CD4-positive, alpha-beta T cell treated with Interleukin-4 for 4 hours (primary cell): Measurements from ENCODE around the gene SYNPR.

ENCODE experiments used
- DNase-seq: peaks from one replicate; pipeline ENCODE4 v3.0.0-alpha.2; 2020

The SYNPR gene

DNA sequence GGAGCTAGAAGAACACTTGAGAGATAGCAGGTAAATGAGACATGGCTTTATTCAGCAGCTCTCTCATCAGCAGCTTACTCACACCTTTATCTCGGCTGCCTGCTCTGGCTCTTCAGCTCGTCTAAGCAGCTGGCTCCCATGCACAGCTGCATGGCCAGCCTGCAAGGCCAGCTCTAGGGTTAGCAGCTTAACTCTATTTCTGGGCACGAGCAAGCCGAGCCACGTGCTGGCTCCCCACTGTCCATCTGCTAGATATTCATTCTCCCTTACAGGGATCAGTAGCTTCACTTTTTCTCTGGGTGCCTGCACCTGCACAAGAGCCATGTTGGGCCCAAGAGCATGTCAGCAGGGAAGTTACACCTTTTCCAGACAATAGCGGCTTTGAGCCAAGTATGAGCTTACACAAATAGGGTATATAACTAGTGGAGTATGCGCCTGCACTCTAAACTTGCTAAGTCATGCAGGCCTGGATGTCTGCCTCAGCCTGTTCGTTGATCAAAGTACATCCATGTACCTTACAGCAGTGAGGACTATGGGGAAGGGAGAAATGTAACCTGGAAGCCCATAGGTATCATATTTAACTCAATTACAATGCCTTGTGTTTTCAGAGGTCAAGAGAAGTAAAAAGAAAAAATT is 199.5 kb downstream of the SYNPR start:
- DNase-seq = no peak

DNA sequence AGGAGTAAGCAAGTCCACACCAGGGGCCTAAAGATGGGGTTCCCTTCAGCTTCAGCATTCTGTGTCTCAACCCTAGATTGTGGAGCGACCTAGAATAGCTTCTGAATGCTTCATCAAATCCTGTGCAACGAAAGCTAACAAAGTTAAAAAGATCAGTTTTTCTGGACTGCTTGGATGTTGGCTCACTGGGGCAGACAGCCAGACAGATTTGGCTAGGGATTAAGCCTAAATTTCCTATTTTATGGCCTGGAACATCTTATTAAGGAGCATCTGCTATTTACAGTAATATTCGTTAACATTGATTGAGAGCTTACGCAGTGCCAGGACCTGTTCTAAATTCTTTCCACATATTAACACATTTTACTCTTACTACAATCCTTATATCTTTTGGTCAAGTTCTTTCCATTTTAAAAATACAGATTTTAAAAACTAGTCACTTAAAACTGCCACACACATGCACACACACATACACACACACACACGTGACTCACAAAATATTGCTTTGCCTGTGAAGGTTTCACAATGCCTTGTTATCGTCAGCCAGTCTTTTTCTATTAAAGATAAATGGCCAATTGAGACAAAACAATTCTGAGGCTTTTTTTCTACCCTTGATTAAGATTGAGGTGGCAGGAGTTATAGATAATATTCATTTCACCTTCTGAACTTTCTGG is 201.0 kb downstream of the SYNPR start:
- no peak for DNase-seq

DNA sequence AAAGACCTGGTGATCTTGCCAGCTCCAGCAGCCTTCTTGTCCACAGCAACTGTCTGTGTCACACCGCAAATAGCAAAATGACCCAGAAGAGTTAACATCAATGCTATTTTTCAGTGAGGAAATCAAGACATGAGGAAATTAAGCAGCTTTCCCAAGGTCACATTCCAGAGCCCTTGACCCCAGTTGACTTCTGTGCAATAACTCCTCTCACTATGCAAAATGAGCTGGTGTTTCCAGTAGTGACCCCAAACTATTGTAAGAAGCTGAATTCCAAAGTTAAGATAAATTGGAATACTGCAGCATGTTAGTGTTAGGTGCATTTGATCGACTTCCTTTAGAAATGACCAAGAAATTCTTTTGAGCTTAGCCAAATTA is 201.5 kb downstream of the SYNPR start:
- no peak for DNase-seq

DNA sequence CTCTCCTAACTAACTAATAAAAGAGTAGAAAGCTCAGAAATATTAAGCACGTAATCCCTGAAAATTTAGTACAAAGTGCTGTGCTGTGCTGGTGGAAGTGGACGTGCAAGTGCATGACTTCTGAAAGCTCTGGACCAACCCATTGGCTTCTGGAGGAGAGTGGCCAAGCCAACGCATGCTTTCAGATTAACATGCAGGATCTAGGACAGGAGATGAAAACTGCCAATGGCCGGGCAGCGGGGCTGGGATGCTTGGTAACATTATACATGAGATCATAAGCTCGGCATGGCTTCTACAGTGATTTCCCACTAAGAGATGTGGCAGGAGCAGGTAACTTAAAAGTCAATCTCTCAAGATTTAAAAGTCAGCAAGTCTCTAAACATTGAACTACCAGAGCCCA is 203.5 kb downstream of the SYNPR start:
- no peak for DNase-seq

DNA sequence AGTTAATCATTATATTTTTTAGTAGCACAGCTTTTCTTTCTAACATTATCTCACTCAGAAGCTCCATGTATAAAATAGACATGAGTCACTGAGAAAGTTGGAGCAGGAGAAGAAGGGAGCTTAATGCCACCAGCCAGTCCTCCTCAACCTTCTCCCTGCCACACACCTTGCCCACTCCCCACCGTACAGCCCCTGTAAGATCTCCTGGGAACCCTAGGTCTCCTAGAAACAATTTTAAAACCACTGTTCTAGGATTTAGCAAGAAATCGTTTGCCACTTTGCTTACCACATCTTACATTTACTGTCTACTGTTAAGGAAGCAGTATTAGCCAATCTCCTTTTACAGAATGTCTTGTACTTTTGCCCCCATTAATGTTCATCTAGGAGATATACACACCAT is 204.2 kb downstream of the SYNPR start:
- no peak for DNase-seq

DNA sequence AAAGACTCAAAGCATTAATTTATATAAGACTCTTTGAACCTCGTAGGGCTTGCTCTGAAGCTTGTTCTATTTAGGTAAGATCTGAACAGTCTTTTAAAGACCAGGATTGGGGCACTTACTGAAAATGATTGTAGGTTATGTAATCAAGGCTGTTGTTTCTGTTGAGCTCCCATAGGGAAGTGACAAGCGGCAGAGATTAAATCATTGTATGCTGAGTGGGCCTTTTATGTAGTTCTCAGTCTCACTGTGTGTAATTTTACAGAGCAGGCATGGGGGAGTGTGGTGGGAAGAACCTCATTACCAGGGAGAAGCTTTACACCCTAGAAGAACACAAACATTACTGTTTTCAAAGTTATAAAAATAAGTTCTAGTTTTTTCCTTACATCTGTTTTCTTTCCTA is 214.4 kb downstream of the SYNPR start:
- no peak for DNase-seq

DNA sequence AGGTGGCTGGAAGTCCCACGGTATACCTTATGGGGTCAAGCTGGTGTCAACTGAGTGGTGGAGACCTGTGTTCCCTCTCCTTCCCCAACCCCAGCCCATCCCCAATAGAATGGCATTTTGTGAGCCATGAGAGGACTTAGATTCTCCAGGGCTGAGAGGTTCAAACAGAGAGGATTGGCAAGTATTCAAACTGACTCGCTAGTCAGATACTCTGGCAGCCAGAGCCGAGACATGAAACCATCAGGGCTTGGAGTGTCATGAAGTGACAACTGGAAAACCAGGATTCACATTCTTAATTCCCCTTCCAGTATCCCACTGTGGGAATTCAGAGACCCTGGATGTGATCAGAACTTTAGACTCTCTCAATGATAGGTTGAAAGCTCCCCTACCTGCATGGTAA is 215.0 kb downstream of the SYNPR start:
- no peak for DNase-seq

DNA sequence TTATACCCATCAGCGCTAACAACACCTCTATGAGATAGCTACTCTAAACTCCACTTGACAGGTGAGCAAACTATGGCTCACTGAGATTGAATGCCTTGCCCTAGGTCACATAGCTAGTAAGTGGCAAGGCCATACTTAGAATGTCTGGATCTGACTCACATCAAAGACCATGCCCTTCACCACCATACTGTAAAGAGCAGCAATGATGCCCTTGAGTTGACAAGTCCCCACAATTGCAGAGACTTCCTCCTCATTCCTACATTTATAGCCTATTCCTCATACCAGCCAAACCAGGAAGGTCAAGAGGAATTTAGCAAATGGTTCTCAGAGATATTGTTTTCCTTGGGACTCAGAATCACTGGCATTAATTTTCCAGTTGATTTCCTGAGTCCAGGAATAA is 216.5 kb downstream of the SYNPR start:
- DNase-seq = no peak

DNA sequence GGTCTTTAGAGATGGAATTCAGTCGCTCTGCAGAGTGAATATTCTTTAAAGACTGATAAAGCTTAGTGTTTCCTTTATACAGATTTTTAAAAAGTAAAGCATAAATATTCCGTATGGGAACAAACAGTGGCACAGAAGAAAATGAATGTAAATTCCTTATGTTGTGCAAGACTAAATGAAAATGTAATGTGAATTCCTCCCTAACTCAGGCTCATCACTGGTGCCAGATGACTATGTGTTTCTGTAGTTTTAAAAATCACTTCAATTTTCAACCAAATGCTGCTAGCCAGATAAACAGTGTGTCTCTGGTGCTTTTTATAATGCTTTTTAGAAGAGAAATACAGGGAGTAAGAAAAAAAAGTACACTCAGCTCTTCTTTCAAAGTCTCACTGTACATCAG is 219.5 kb downstream of the SYNPR start:
- no peak for DNase-seq

DNA sequence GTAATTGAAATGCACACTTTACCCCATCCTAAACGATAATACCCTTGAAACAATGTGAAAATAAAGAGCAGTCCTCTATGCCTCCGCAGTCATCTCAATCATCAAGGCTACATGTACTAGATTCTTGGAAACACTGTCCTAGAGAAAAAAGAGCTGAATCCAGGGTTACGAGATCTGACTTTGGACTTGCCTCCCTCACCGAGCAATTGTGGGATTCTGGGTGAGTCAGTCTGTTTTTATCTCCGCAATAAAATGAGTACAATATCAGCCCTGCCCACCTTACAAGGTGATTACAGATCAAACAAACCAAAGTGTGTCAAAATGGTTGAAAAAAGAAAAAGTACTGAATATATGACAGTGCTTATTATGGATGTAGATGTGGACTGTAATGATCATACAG is 222.1 kb downstream of the SYNPR start:
- no peak for DNase-seq

DNA sequence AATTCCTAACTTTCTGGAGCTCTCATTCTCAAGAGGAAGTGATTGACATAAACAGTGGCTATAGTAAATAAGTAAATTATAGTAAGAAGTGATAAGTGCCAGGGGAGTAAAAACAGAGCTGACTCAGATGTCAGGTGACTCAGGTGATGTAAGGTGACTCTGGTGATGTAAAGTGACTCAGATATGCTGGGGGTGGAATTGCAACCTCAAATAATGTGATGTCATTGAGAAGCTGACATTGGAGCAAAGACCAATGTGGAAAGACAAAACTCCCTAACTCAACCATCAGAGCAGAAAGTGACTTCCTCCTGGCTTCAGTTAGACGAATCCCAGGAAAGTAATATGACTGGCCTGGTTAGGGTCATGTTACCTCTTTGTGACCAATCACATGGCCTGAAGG is 230.2 kb downstream of the SYNPR start:
- no peak for DNase-seq

DNA sequence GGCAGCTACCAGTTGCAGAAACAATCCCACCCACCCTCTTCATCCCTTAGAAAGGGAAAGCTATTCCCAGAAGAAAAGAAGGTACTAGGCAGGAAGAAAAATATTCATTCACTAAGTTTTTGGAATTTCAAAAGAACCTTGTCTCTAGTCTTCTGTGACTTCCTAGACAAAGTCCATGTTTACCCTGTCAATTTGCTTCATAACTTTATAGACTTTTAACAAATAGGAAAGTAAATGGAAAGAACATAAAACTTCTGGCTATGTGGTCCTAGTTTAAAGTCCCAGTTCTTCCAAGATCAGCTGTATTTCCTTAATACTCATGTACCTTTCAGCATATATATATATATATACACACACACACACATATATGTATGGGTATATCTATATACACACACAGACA is 230.7 kb downstream of the SYNPR start:
- no peak for DNase-seq

DNA sequence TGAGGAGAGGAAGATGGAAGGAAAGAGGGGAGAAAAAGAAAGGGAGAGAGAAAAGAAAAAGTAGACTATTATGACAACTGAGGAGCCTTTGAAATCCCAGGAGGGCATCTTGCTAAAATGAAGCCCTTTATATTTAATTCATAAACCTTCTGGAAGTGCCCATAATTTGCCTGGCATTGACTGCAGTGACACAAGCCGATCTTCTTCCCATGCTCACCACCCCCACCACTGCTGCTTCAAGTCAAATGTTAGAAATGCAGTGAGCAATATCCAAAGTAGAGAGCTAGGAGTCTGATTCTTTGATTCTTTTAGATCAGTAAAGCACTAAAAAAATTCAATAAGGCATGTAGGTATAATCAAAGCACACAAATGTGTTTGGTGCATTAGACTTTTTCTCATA is 235.7 kb downstream of the SYNPR start:
- DNase-seq = no peak

DNA sequence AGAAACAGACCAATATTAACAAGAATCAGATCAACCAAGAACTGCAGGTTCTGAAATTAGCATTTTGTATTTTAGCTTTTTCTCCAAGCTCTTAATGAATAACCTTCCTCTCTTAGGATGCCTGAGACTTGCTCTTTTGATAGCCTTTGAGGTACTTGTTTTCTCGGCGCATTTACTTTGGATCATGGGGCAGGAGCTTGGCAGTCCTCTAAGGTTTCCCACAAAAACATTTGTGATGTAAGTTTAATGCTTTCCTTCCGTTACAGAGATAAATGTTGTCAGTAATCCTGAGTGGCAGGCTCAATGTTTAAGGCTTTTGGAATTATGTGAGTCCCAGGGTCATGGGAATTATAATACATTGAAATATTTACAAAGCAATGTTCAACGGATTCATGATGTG is 236.6 kb downstream of the SYNPR start:
- DNase-seq = no peak

DNA sequence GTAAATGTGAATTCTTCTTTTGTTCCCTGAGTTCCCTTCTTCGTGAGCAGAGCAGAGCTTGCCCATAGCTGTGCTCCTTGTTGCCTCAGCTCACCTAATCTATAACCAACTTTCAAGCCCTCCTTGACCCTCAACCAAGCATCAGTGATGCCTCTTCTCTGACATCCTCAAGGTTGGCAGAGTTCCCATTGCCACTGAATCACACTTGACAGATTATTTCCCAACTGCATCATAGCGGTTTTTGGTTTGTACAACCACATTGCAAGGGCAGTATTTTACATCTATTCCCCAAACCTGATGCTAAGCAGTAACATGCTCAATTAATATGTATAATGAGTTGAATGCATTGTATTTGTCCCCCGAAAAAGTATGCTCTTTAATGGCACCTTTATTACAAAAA is 241.3 kb downstream of the SYNPR start:
- DNase-seq = no peak

DNA sequence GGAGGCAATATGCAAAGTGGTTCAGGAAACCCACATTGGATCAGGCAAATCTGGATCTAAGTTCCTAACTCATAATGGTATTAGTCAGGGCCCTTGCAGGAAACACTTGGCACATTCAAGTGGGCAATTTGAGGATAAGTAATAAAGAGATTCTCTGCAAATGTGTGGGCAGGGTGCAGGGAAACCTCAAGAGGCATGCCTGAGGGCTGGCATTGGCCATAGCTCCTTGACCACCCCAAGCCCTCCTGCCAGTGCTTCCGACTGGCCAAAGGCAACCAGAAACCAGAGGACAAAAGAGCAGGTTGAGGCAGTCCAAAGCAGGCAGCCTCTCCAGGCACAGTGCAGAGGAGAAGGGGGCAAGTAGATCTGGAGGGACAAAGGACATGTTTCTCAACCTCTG is 243.5 kb downstream of the SYNPR start:
- no peak for DNase-seq

DNA sequence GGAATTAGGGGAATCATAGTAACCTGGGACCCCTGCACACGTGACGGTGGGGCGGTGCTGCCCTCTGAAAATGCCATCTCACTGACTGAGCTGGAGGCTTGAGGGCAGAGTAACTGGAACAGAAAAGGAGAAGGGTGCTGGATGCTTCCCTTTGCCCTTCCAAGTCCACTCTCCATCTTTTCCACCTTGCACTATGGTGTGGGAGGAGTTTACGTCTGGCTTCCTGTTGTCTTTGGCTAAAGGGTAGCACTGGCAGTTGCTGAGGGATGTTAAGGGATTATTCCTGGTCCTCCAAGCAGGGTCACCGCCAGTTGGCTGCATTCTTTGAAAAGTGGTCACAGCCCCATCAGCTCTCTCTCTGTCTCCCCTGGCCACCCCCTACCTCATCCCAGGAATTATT is 245.0 kb downstream of the SYNPR start:
- no peak for DNase-seq

DNA sequence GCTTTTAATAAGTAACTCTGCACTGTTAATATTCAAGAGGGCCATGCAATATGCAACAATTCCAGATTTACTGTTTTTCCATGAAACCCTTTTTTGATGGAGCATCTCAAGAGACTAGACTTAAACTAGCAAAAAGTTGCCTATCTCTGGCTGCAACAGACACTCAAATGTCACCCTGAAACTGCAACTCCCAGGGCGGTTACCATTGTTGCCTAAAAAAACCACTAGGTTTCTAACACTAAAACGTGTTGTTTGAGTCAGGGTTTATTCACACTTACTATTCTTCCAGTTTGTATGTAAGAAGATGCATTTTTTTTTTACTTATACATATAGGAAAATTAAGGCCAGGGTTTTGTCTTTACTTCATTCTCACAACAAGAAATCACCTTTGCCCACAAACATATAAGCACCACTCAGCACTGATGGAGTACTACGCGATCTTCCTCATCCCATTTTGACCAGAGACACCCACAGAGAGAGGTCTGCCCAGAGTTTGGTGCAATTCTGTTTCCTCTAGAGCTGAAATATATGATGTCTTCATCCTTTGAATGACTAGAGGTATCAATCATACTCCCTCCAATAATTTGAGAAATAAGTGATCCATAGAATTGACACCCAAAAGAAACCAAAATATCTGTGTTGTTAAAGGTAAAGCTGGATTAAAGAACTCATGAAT is 250.4 kb downstream of the SYNPR start:
- DNase-seq = no peak

DNA sequence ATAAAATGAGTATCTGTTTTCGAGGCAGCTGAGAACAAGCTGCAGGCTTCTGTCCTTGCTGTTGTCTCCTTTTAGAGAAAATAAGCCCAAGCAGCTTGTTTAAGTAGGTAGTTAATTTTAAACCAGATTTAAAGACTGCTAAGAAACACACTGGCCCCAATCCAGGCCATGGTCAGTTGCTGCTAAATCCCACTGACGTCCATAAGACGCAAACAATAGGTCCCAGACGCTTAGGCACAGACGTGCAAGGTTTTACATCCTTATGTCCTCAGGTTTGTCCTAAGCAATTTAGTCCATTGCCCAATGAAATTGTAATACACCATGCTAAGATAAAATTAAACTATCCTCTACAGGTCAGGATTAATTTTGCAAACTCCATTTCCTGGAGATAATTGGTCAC is 254.4 kb downstream of the SYNPR start:
- no peak for DNase-seq

DNA sequence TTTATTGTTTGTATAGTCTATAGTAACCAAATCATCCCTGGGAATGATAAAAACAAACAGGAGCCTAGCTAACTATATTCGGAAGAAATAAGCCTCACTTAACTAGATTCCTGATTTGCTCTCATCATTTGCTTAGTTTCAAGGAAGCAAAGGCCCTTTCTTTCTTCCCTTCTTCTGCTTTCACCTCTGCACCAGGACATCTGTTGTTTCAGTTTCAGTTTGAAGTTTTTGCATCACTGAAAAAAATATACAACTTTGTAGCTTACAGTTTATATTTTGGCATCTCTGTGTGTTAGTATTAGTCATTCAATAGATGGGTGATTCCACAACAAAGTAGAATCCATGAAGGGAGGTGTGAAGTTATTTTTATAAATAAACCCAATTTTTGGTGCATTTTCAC is 260.8 kb downstream of the SYNPR start:
- no peak for DNase-seq

DNA sequence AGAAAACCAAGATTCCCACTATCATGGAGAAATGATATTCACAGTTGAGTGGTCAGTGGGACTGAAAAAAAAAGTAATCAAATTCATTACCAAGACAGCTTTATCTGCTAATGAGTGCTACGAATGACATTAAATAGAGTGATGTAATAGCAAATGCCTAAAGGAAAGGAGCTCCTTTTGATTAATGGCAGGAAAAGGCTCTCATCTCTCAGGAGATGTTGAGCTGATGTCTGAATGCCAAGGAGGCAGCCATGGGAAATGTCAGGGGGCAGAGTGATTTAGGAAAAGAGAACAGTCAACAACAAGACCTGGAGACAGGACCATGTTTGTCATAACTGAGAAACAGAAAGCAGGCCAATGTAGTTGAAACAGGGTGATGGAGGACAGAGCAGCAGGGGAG is 277.7 kb downstream of the SYNPR start:
- DNase-seq = no peak

DNA sequence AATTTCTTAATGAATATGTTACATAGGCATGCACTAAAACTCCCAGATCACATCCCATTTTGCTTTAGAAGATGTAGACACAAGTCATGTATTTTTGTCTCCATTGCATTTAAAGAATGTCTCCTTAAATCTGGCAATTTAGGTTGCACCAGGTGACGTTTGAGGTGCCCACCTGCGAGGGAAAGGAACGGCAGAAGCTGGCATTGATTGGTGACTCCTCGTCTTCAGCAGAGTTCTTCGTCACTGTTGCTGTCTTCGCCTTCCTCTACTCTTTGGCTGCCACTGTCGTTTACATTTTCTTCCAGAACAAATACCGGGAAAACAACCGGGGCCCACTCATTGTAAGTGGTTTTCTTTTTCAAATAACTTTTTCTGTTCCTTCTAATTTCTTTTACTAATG is 278.3 kb downstream of the SYNPR start:
- DNase-seq = no peak

DNA sequence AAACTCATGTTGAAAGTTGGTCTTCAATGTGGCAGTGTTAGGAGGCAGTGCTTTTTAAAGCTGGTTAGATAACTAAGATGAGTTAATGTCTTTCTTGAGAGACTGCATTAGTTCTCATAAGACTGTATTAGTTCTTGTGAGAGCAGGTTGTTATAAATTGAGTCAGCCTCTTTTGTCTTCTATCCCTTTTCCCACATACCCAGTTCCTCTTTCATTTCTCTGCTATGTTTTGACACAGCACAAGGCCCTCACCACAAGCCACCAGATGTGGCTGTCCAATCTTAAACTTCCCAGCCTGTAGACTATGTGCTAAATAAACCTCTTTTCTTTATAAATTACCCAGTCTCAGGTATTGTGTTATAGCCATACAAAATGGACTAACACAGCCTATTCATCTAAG is 279.8 kb downstream of the SYNPR start:
- no peak for DNase-seq

DNA sequence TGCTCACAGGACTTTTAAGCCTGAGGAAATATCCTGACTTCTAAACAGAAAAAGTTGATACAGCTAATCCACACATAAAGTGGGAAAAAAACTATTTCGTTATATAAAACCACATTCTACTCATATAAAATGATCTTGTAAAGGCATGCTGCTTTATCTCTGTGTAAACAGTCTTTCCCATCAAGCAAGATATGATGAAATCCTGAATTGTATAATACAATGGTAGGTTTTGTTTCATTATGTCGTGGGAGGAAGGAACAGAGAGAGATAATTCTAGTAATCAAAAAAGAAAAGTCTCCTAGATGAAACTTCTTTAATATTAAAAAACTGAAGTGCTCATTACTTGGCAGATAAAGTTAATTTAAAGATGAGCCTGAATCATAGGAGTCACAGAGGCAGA is 281.8 kb downstream of the SYNPR start:
- no peak for DNase-seq

DNA sequence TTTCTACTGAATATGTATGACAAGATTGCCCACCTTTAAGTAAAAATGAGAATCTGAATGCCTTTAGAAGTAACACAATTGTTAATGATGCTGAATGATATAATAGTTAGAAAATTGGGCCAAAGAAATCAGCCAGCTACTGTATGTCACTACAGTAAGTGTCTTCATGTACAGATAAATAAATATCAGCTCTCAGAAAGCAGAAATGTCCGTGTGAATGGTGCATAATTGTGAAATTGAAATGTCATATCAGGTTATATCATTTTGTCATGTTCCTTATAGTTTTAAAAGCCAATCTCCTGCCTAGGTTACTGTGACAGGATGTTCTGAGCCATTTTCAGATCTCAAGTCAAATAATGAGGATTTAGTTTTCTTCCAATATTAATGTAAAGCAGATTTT is 283.8 kb downstream of the SYNPR start:
- DNase-seq = no peak
